ENCODE measurements around the gene AFAP1L1. TPM values are rescaled to one million over a fixed set of nuclear protein-coding genes. Genes with fewer than 3 reads are reported as not detected.

AFAP1L1 gene
- total and polyA plus RNA-seq, 10 of the 15 experiments (the other 5 are each of a cell fraction or from before 2014, with no cell fraction given): 0.11 TPM; not detected in 9

DNA sequence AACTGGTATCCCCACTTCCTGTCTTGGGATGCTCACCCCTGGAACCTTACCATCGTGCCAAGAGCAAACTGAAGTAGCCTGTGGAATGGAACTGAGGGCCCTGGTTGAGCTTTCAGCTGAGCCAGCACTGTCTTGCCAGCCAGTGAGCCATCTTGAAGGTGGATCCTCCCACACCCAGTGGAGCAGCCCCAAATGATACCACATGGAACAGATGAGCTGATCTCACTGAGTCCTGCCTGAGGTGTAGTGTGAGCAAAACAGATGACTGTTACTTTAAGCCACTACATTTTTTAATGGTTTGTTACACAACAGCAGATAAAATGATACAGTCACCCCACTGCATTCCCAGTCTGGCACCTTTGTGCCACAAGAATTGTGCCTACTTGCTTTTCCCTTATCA, 84.0 kb downstream of the AFAP1L1 start:
- Histone ChIP-seq H3K9me3 (replicated peaks; ENCODE audit: control insufficient read depth, insufficient read depth, low read length) (no peaks in the 10 kb centered on the region), H3K27me3 (replicated peaks in 1 of 2; ENCODE audit: control insufficient read depth in 2 of 2, insufficient read depth in 2 of 2, low read length in 1 of 2) (no peaks in the 10 kb centered on the region), H2AFZ (ENCODE audit: control insufficient read depth, low read depth, low read length) (no peak overlapping the region), H3K36me3 (ENCODE audit: control insufficient read depth in 2 of 2, insufficient read depth in 2 of 2, low read length in 1 of 2) (peaks cover 2 to 16% of the 10 kb centered on the region in 2 experiments), H3K79me2 (ENCODE audit: control insufficient read depth, insufficient read depth, low read length) (peaks cover 10% of the 10 kb centered on the region), H3K27ac (ENCODE audit: control insufficient read depth, insufficient read depth) (no peak overlapping the region), H3K4me2 (ENCODE audit: control insufficient read depth, insufficient read depth) (no peak overlapping the region), H3K4me1 (ENCODE audit: control insufficient read depth, insufficient read depth, low read length) (peaks cover 13% of the 10 kb centered on the region), H3K9ac (ENCODE audit: control insufficient read depth, insufficient read depth, low read length) (no peak overlapping the region), H4K20me1 (ENCODE audit: control insufficient read depth, insufficient read depth) (no peaks in the 10 kb centered on the region), H3K4me3 (no peak overlapping the region)
- ChIA-PET SMC1A (ENCODE audit: uncharacterized antibody, unreplicated experiment) (interaction anchor here (0.7 to 4.0 kb wide), 2 partner anchors 10 to 254 kb away, joined by 3 to 23 read pairs; partner anchors contain the start of gene GRPEL2), CTCF (interaction anchor here (0.5 to 7.5 kb wide), 10 partner anchors 11 to 196 kb away, joined by 3 to 81 read pairs (median 4); partner anchors contain the start of genes CSNK1A1 and GRPEL2), RAD21 (ENCODE audit: unreplicated experiment) (interaction anchor here (0.9 to 3.1 kb wide), 2 partner anchors 10 to 14 kb away, joined by 3 to 30 read pairs; partner anchors contain the start of gene GRPEL2), POLR2A (interaction anchor here (1.2 to 4.2 kb wide), 2 partner anchors 10 to 196 kb away, joined by 3 to 66 read pairs; partner anchors contain the start of genes CSNK1A1 and GRPEL2)
- FAIRE-seq (no peak), ATAC-seq (no peak), DNase-seq (ENCODE audit: low read depth, low spot score) (no peak)
- in situ Hi-C loops (cut with MboI): no loop called here
- no TSS peak for BruUV-seq (replicated peaks)
- intact Hi-C loops (cut with micrococcal nuclease; ENCODE audit: unreplicated experiment): no loop called here
- WGBS (ENCODE audit: insufficient coverage, insufficient replicate concordance, low lambda C conversion rate, missing lambda C conversion rate): 94% methylated on average over 1 of the region's 1 CpG
- TF ChIP-seq PAX5 (IDR thresholded peaks at IDR 0.05; ENCODE audit: borderline replicate concordance, low read depth, low read length) (no peak), IKZF1 (conservative IDR thresholded peaks at IDR 0.05) (no peak), MTA2 (IDR thresholded peaks at IDR 0.05; ENCODE audit: low read depth) (no peak), ZNF207 (IDR thresholded peaks at IDR 0.05; ENCODE audit: borderline replicate concordance) (no peak), POLR2A (IDR thresholded peaks at IDR 0.05; ENCODE audit: low read depth, low read length) (0 out of 2 replicates have a peak, but pooled peaks have one; percentile 30), ZNF384 (IDR thresholded peaks at IDR 0.05; ENCODE audit: borderline replicate concordance, low read depth, low read length) (no peak), CHD2 (IDR thresholded peaks at IDR 0.05; ENCODE audit: borderline replicate concordance, low read depth, low read length) (no peak)
- TF ChIP-seq, protein P1, sequence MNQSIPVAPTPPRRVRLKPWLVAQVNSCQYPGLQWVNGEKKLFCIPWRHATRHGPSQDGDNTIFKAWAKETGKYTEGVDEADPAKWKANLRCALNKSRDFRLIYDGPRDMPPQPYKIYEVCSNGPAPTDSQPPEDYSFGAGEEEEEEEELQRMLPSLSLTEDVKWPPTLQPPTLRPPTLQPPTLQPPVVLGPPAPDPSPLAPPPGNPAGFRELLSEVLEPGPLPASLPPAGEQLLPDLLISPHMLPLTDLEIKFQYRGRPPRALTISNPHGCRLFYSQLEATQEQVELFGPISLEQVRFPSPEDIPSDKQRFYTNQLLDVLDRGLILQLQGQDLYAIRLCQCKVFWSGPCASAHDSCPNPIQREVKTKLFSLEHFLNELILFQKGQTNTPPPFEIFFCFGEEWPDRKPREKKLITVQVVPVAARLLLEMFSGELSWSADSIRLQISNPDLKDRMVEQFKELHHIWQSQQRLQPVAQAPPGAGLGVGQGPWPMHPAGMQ (IDR thresholded peaks at IDR 0.05; ENCODE audit: borderline replicate concordance): no peak

Data from GM12878 (cell line).